HS-27A (cell line): ENCODE data around the gene MBD3.
A peak's percentile ranks its signal among the peaks of the same experiment; 100 is the strongest.

Source experiments
- DNase-seq: peaks from one replicate; pipeline ENCODE4 v3.0.0-alpha.2; 2012; ENCODE audit warnings: low read depth, missing footprints

Gene MBD3

GRCh38 chr19:1619094-1619439 lies 26.4 kb upstream of the MBD3 start:
- no peak for DNase-seq

- no peak for DNase-seq
These were observed 25.8 kb upstream of the MBD3 start for GRCh38 chr19:1618157-1619093.

DNA sequence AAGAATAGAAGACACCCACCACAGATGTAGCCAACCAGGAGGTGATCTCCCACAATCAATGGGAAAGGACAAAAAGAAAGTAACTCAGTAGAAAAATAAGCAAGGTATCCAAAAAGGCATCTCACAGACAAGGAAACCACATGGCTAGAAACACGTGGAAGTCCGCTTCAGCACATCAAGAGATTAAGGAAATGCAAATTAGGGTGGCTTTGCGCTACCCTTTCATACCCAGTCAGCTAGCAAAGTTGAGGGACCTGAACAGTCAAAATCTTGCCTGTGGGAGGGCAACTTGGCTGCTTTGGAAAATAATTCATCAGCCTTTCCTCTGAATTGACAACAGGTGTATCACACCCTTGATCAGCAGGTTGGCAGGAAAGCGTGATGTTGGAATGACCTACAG lies 24.2 kb upstream of the MBD3 start:
- DNase-seq: no peak

GRCh38 chr19:1616396-1616795 lies 23.7 kb upstream of the MBD3 start:
- no peak for DNase-seq

DNA sequence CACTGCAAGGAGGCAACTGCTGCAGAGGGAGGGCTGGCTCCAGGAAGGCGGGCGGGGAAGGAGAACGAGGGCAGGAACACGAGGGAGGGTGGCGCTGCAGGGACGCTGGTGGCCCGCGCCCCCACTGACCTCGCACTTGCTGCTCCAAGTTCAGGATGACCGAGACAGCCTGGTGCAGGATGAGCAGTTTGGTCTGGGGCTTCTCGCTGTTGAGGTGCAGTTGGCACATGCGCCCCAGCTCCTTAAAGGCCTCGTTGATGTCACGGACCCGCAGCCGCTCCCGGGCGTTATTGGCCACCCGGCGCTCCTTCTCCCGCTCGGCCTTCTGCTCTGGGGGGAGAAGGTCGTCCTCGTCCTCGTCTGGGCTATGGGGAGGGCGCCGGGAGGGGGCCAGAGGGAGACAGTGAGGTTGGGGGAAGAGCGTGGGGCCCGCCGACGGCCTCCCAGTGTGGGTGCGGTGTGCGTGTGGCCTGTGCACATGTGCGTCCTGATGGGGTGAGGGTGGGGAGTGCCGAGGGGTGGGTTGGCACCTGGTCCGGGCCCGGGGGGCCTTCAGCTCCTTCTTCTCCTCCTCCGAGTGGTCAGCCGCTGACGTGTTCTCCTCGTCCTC lies 22.6 kb upstream of the MBD3 start:
- no peak for DNase-seq

GRCh38 chr19:1613808-1614570 lies 21.3 kb upstream of the MBD3 start:
- DNase-seq: no peak

DNA sequence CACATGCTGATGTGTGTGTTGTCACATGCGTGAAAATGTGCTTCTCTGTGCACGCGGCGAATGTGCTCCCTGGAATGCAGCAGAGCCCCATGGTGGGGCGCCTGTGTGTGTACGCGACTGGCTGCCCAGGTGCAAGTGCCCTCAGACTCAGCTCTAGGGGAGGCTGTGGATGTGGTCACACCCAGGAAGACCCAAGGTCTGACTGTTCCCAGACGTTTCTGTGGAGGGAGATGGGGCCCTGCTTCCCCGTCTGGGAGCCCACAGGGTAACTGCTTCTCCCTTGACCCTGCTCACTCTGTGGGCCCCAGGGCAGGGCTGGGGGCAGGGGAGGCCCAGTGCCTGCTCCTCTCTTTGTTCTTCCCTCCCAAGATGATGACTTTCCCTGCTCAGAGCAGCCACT lies 20.5 kb upstream of the MBD3 start:
- DNase-seq: no peak

GRCh38 chr19:1612114-1613086 lies 19.7 kb upstream of the MBD3 start:
- DNase-seq: no peak

DNA sequence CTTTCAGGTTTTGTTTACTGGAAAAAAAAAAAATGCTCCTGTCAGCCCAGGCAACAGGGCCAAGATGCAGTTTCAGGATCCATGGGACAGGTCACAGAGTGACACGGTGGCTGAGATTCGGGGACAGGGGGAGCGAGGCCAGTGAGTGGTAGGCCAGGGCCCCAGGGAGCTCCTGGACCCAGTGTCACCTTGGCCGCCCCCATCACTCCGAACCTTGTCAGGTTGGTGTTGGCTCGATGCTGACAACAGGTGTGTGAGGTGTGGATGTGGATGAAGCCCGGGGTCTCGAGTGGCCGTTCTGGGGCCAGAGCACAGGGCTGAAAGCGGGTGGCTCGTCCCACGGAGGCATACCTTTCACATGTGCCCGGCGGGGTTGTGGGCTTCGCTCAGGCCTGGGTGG lies 18.7 kb upstream of the MBD3 start:
- no peak for DNase-seq

GRCh38 chr19:1610579-1610978 lies 17.9 kb upstream of the MBD3 start:
- no peak for DNase-seq

GRCh38 chr19:1609680-1610474 lies 17.2 kb upstream of the MBD3 start:
- no peak for DNase-seq

DNA sequence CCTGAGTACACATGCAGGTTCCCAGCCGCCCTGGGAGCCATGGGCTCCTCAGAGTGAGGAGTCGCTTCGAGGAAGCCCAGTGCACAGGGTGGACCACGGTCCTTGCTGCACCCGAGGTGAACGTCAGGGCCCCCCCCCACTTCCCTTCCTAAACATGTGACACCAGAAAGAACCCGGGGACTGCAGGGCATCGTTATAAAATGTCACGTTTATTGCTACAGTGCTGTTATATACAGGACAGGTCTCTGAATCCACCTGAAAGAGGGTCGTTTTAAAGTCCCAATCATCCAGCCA lies 16.4 kb upstream of the MBD3 start:
- DNase-seq: no peak

GRCh38 chr19:1608359-1609102 lies 15.9 kb upstream of the MBD3 start:
- no peak for DNase-seq

DNA sequence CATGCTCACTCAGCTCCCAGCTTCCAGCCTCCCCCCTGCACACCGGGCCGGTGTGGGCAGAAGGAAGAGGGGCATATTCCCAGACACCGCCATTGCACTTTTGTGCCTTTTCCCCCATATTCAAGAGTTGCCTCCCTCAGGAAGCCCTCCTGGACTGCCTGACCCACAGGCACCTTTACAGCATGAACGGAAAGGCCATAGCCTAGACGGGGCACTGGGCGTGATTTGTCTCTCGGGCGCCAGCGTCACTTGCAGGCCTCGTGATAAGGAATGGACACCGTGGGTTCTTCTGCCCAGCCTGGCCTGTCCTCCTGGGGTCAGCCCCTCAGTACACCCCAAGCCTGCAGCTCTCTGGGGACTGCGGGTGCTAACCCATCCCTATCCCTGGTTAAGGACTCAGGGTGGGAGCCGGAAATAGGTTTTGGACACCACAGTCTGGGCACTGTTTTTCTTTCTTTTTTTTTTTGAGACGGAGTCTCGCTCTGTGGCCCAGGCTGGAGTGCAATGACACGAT lies 13.5 kb upstream of the MBD3 start:
- DNase-seq: no peak

- DNase-seq: peak; percentile 81
These were observed 12.8 kb upstream of the MBD3 start, which contains the start of gene UQCR11 for GRCh38 chr19:1605236-1606137. TSS of gene UQCR11 (minus strand) at chr19:1605462. CDS start at chr19:1605409, 53 bp downstream.

DNA sequence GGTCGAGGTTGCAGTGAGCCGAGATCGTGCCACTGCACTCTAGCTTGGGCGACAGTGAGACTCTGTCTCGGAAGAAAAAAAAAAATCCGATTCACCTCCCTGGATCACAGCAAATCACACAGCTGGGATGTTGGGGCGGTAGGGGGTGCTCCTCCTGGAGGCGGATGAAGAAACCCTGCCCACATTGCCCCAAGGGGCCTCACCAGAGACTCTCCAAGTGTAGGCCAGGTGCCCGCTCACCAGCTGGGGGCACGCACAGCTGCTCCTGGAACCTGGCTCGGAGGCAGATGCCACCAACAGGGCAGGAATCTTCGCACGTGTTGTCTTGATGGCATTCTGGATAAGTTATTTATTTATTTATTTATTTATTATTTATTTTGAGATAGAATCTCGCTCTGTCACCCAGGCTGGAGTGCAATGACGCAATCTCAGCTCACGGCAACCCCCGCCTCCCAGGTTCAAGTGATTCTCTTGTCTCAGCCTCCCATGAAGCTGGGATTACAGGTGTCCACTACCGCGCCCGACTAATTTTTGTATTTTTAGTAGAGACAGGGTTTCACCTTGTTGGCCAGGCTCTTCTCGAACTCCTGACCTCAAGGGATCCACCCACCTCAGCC lies 9.5 kb upstream of the MBD3 start:
- DNase-seq: no peak

GRCh38 chr19:1601613-1602064 lies 9.0 kb upstream of the MBD3 start:
- no peak for DNase-seq

DNA sequence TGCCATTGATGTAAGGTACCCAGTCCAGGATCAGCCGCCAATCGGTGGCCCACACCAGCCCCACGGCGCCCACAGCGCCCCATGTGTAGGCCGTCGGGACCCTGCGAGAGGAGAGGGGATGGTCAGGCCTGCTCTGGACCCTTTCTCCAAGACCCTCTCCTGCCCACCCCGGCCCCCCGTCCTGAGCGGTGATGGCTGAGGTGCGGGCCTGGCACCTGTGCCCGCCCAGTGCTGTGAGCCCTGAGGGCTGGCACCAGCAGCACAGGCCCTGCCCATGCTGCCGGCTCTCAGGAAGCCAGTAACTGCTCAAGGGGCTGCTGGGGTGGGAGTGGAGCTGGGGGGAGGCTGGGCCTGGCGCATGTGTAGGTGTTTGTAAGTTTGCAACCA lies 6.8 kb upstream of the MBD3 start:
- DNase-seq: no peak
